ENCODE measurements around the gene IBA57.

IBA57 gene

DNA sequence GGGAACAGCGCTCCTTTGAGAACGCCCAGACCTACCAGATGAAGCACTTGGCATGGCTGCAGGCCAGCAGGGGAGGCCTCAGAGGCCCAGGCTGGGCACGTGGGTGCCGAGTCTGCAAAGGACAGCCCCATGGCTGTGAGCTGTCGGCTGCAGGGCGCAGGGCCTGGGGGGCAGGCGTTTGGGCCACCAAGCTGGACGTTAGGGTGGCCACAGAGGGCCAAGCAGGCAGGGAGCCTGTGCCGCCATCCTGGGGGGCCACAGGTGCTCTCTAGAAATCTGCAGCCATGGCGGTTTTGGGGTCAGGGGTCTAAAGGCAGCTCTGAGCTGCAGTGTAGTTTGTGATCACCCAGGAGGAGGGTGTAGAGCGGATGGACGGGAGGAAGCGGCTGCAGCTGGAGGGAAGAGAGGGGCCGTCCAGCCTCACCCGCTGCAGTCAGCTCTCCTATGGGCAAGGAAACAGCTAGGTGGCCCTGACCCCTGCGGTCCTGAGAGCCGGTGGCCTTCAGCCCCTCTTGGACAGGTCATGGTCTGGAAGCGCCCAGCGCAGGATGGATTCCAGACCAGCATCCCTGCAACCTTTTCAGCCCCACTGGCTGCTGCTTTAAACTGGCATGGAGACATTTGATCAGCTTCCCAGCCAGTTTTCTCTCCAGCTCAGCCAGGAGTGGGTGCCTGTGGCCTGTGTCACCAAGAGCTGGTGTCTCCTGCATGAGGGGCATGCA is 11.0 kb downstream of the IBA57 start:
- no peak for ATAC-seq
- TF ChIP-seq, protein P1, sequence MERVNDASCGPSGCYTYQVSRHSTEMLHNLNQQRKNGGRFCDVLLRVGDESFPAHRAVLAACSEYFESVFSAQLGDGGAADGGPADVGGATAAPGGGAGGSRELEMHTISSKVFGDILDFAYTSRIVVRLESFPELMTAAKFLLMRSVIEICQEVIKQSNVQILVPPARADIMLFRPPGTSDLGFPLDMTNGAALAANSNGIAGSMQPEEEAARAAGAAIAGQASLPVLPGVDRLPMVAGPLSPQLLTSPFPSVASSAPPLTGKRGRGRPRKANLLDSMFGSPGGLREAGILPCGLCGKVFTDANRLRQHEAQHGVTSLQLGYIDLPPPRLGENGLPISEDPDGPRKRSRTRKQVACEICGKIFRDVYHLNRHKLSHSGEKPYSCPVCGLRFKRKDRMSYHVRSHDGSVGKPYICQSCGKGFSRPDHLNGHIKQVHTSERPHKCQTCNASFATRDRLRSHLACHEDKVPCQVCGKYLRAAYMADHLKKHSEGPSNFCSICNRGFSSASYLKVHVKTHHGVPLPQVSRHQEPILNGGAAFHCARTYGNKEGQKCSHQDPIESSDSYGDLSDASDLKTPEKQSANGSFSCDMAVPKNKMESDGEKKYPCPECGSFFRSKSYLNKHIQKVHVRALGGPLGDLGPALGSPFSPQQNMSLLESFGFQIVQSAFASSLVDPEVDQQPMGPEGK (CRISPR knock-in tag; IDR thresholded peaks at IDR 0.05; ENCODE audit: borderline replicate concordance), result no peak
- no peak for TF ChIP-seq ZNF565 (CRISPR knock-in tag; conservative IDR thresholded peaks at IDR 0.05; ENCODE audit: low read depth)
- TF ChIP-seq, protein P2, sequence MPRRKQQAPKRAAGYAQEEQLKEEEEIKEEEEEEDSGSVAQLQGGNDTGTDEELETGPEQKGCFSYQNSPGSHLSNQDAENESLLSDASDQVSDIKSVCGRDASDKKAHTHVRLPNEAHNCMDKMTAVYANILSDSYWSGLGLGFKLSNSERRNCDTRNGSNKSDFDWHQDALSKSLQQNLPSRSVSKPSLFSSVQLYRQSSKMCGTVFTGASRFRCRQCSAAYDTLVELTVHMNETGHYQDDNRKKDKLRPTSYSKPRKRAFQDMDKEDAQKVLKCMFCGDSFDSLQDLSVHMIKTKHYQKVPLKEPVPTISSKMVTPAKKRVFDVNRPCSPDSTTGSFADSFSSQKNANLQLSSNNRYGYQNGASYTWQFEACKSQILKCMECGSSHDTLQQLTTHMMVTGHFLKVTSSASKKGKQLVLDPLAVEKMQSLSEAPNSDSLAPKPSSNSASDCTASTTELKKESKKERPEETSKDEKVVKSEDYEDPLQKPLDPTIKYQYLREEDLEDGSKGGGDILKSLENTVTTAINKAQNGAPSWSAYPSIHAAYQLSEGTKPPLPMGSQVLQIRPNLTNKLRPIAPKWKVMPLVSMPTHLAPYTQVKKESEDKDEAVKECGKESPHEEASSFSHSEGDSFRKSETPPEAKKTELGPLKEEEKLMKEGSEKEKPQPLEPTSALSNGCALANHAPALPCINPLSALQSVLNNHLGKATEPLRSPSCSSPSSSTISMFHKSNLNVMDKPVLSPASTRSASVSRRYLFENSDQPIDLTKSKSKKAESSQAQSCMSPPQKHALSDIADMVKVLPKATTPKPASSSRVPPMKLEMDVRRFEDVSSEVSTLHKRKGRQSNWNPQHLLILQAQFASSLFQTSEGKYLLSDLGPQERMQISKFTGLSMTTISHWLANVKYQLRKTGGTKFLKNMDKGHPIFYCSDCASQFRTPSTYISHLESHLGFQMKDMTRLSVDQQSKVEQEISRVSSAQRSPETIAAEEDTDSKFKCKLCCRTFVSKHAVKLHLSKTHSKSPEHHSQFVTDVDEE (CRISPR knock-in tag; IDR thresholded peaks at IDR 0.05), result no peak
- no peak for TF ChIP-seq ESRRG (CRISPR knock-in tag; IDR thresholded peaks at IDR 0.05)
- TF ChIP-seq, protein P3, sequence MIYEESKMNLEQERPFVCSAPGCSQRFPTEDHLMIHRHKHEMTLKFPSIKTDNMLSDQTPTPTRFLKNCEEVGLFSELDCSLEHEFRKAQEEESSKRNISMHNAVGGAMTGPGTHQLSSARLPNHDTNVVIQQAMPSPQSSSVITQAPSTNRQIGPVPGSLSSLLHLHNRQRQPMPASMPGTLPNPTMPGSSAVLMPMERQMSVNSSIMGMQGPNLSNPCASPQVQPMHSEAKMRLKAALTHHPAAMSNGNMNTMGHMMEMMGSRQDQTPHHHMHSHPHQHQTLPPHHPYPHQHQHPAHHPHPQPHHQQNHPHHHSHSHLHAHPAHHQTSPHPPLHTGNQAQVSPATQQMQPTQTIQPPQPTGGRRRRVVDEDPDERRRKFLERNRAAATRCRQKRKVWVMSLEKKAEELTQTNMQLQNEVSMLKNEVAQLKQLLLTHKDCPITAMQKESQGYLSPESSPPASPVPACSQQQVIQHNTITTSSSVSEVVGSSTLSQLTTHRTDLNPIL (CRISPR knock-in tag; IDR thresholded peaks at IDR 0.05; ENCODE audit: low read depth), result no peak
- TF ChIP-seq RARB (CRISPR knock-in tag; IDR thresholded peaks at IDR 0.05), result no peak
- no peak for TF ChIP-seq ZNF8 (CRISPR knock-in tag; IDR thresholded peaks at IDR 0.05)
- TF ChIP-seq OSR1 (CRISPR knock-in tag; IDR thresholded peaks at IDR 0.05), result no peak
- no peak for TF ChIP-seq ZFP3 (CRISPR knock-in tag; IDR thresholded peaks at IDR 0.05)
- no peak for TF ChIP-seq TCF4 (CRISPR knock-in tag; IDR thresholded peaks at IDR 0.05; ENCODE audit: borderline replicate concordance)
- TF ChIP-seq BACH2 (CRISPR knock-in tag; IDR thresholded peaks at IDR 0.05; ENCODE audit: borderline replicate concordance), result no peak
- TF ChIP-seq ZFP30 (CRISPR knock-in tag; IDR thresholded peaks at IDR 0.05), result no peak
- TF ChIP-seq, protein P4, sequence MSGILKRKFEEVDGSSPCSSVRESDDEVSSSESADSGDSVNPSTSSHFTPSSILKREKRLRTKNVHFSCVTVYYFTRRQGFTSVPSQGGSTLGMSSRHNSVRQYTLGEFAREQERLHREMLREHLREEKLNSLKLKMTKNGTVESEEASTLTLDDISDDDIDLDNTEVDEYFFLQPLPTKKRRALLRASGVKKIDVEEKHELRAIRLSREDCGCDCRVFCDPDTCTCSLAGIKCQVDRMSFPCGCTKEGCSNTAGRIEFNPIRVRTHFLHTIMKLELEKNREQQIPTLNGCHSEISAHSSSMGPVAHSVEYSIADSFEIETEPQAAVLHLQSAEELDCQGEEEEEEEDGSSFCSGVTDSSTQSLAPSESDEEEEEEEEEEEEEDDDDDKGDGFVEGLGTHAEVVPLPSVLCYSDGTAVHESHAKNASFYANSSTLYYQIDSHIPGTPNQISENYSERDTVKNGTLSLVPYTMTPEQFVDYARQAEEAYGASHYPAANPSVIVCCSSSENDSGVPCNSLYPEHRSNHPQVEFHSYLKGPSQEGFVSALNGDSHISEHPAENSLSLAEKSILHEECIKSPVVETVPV (CRISPR knock-in tag; IDR thresholded peaks at IDR 0.05), result no peak
- no peak for TF ChIP-seq SNAI2 (CRISPR knock-in tag; IDR thresholded peaks at IDR 0.05)
- TF ChIP-seq, protein P5, sequence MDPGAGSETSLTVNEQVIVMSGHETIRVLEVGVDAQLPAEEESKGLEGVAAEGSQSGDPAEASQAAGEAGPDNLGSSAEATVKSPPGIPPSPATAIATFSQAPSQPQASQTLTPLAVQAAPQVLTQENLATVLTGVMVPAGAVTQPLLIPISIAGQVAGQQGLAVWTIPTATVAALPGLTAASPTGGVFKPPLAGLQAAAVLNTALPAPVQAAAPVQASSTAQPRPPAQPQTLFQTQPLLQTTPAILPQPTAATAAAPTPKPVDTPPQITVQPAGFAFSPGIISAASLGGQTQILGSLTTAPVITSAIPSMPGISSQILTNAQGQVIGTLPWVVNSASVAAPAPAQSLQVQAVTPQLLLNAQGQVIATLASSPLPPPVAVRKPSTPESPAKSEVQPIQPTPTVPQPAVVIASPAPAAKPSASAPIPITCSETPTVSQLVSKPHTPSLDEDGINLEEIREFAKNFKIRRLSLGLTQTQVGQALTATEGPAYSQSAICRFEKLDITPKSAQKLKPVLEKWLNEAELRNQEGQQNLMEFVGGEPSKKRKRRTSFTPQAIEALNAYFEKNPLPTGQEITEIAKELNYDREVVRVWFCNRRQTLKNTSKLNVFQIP (CRISPR knock-in tag; IDR thresholded peaks at IDR 0.05; ENCODE audit: borderline replicate concordance, low read depth), result no peak

DNA sequence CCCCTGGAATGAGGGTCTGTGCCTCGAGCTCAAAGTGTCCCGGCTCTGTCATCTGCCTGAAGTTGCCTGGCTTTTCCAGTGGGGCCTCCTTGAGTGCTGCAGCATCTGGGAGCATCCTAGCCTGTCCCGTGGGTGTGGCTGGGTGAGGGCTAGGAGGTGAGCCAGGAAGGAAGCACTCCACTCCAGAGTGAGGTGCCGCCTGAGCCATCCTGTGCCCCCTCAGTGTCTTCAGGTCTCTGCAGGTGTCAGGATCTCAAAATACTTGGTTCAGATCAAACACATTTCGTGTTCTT is 11.5 kb downstream of the IBA57 start:
- ATAC-seq, result no peak

More for the DNA sequence above, 11.5 kb downstream of the IBA57 start:
- TF ChIP-seq PPARA (CRISPR knock-in tag; IDR thresholded peaks at IDR 0.05; ENCODE audit: borderline replicate concordance), result no peak
- TF ChIP-seq CSDC2 (CRISPR knock-in tag; IDR thresholded peaks at IDR 0.05), result no peak
- no peak for TF ChIP-seq BACH2 (CRISPR knock-in tag; IDR thresholded peaks at IDR 0.05; ENCODE audit: borderline replicate concordance)
- TF ChIP-seq, protein P4 (CRISPR knock-in tag; IDR thresholded peaks at IDR 0.05), result no peak
